Breast epithelium (tissue), 4 donors: Measurements from ENCODE around the gene PARVB. TPM values are rescaled to one million over a fixed set of nuclear protein-coding genes. Genes with fewer than 3 reads are reported as not detected.

Experiments
- DNase-seq, 2 donors: peaks; one replicate each; pipeline ENCODE4 v3.0.0-alpha.2; 2019; ENCODE audit warnings: low spot score in 2 of 2
- H3K27ac ChIP-seq, 2 donors: fragments of 200-600 bp; sonication (generic) in 1 of 2; one replicate each; pipeline ENCODE4 v1.5.1; 2016 to 2019; ENCODE audit warnings: mild to moderate bottlenecking in 1 of 2
- H3K27me3 ChIP-seq, 2 donors: fragments of 200-600 bp; sonication (generic) in 1 of 2; one replicate each; pipeline versions ENCODE4 v1.5.1 to v1.6.0; 2017 to 2019; ENCODE audit warnings: control low read depth in 1 of 2, mild to moderate bottlenecking in 1 of 2
- H3K36me3 ChIP-seq: fragments of 200-600 bp; one replicate; pipeline ENCODE4 v1.5.1; 2019
- H3K4me1 ChIP-seq, 2 donors: fragments of 200-600 bp; sonication (generic); one replicate each; pipeline ENCODE4 v1.5.1; 2016 to 2019; ENCODE audit warnings: control low read depth in 1 of 2
- H3K4me3 ChIP-seq, 3 donors: fragments of 200-600 bp; sonication (generic); 1 replicate in 2 of 3; 2 replicates in 1 of 3; pipeline ENCODE4 v1.5.1; 2016 to 2019; ENCODE audit warnings: mild to moderate bottlenecking in 3 of 3, moderate library complexity in 2 of 3
- H3K9me3 ChIP-seq, 2 donors: fragments of 200-600 bp; sonication (generic) in 1 of 2; one replicate each; pipeline ENCODE4 v1.5.1; 2016 to 2019; ENCODE audit warnings: control low read depth in 1 of 2
- CTCF ChIP-seq, 3 donors: fragments of 450-650 bp; IDR thresholded peaks; one replicate each; pipeline ENCODE4 v1.5.1; 2016 to 2017; ENCODE audit warnings: antibody characterized with exemption in 3 of 3, mild to moderate bottlenecking in 3 of 3, moderate library complexity in 3 of 3
- POLR2A ChIP-seq: fragments of 450-650 bp; IDR thresholded peaks from one replicate; pipeline ENCODE4 v1.6.1; 2016; ENCODE audit warnings: antibody characterized with exemption, mild to moderate bottlenecking, moderate library complexity
- POLR2AphosphoS5 ChIP-seq, 3 donors: sonication (generic); formaldehyde crosslinking; IDR thresholded peaks; one replicate each; pipeline ENCODE4 v1.6.1; 2017; ENCODE audit warnings: antibody characterized with exemption in 3 of 3
- intact Hi-C: fragments of 100-400 bp; cut with DNase I; formaldehyde crosslinking; loops from one replicate; pipeline ENCODE4 v1.15.1; 2023; ENCODE audit warnings: low total_unique reads
- total RNA-seq, 3 donors: library from RNA; depleted of rRNA; stranded (reverse); fragments of >200 nt; gene quantifications; one replicate each; pipeline ENCODE4 v1.1.0, GENCODE V29; 2016

PARVB gene
- total RNA-seq, 3 donors from 2014 or later = 12.3 to 57.6 (median 21.6) TPM

GRCh38 chr22:44133161-44133560 lies 109.1 kb downstream of the PARVB start:
- Histone ChIP-seq H3K27ac (no peak overlapping the region), H3K9me3 (peaks cover 13% of the 10 kb centered on the region in 2 donors), H3K4me3 (no peak overlapping the region), H3K27me3 (no peaks in the 10 kb centered on the region), H3K36me3 (no peaks in the 10 kb centered on the region), H3K4me1 (no peaks in the 10 kb centered on the region)
- intact Hi-C loops = no loop called here
- DNase-seq = no peak
- TF ChIP-seq POLR2AphosphoS5 (IDR thresholded peaks at IDR 0.05) (no peak), POLR2A (no peak), CTCF (IDR thresholded peaks at IDR 0.05) (no peak)

- Histone ChIP-seq H3K27me3 (no peaks in the 10 kb centered on the region), H3K36me3 (no peaks in the 10 kb centered on the region), H3K9me3 (peaks cover 13 to 19% of the 10 kb centered on the region in 2 donors), H3K27ac (no peak overlapping the region), H3K4me3 (no peak overlapping the region), H3K4me1 (no peaks in the 10 kb centered on the region)
- TF ChIP-seq CTCF (IDR thresholded peaks at IDR 0.05) = no peak
- no peak for DNase-seq
- intact Hi-C loops = no loop called here
Observed at GRCh38 chr22:44133901-44134571, 109.9 kb downstream of the PARVB start.

- Histone ChIP-seq H3K36me3 (no peaks in the 10 kb centered on the region), H3K4me3 (no peak overlapping the region), H3K27ac (no peak overlapping the region), H3K4me1 (no peaks in the 10 kb centered on the region), H3K27me3 (no peaks in the 10 kb centered on the region), H3K9me3 (peaks cover 13 to 19% of the 10 kb centered on the region in 2 donors)
- no peak for DNase-seq
- intact Hi-C loops = no loop called here
- no peak for TF ChIP-seq POLR2AphosphoS5 (IDR thresholded peaks at IDR 0.05)
- no peak for TF ChIP-seq POLR2A
- TF ChIP-seq CTCF (IDR thresholded peaks at IDR 0.05) = no peak
Observed at GRCh38 chr22:44136112-44136511, 112.0 kb downstream of the PARVB start.

DNA sequence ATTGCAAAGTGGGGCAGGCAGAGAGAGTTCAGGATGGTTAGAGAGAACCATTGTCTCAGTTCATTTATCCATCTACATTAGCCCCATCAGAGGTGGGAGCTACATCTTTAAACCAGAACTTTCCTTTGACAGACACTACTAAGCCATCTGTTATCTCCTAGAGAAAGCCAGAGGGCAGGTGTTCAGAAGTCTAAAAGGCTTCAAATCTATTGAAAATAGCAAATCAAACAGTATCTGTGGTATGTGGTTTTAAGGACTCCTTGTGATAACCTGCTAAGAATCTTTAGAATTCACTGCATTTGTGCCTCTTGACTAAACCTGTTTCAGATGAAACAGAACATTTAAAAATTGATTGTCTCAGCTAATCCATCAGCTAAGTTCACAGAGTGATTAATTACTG lies 112.7 kb downstream of the PARVB start:
- intact Hi-C loops = no loop called here
- no peak for DNase-seq
- Histone ChIP-seq H3K4me3 (no peak overlapping the region), H3K27me3 (no peaks in the 10 kb centered on the region), H3K9me3 (peaks cover 13 to 19% of the 10 kb centered on the region in 2 donors), H3K36me3 (no peaks in the 10 kb centered on the region), H3K4me1 (no peaks in the 10 kb centered on the region), H3K27ac (no peak overlapping the region)
- TF ChIP-seq CTCF (IDR thresholded peaks at IDR 0.05) (no peak), POLR2A (no peak), POLR2AphosphoS5 (IDR thresholded peaks at IDR 0.05) (no peak)

DNA sequence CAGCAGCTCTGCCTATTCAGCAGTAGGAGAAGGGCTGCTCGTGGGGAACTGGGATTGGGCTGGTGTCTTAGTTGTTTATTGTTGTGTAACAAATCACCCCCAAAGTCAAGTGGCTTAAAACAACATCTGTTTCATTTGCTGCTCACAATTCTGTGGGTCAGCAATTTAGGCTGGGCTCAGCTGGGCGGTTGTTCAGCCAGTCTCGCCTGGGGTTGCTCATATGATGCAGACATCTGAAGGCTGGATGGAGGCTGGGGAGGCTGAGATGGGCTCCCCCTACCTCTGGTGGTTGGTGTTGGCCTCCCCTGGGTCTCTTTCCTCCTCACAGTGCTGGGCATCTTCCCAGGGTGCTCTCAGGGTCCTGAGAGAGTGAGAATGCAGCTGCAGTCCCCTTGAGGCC lies 113.3 kb downstream of the PARVB start:
- TF ChIP-seq CTCF (IDR thresholded peaks at IDR 0.05) (no peak), POLR2AphosphoS5 (IDR thresholded peaks at IDR 0.05) (no peak), POLR2A (no peak)
- Histone ChIP-seq H3K4me1 (no peaks in the 10 kb centered on the region), H3K4me3 (no peak overlapping the region), H3K27me3 (no peaks in the 10 kb centered on the region), H3K27ac (no peak overlapping the region), H3K36me3 (no peaks in the 10 kb centered on the region), H3K9me3 (peaks cover 13 to 19% of the 10 kb centered on the region in 2 donors)
- intact Hi-C loops = no loop called here
- no peak for DNase-seq
